ENCODE measurements around the gene IVD.

IVD gene

GRCh38 chr15:40420071-40420713, 14.6 kb downstream of the IVD start:
- Histone ChIP-seq H3K27me3 (ENCODE audit: insufficient read depth, low read depth, severe bottlenecking) (no peaks in the 10 kb centered on the region), H3K36me3 (peaks cover 29% of the 10 kb centered on the region), H3K4me3 (ENCODE audit: low read depth, low read length) (no peak overlapping the region), H3K27ac (peak overlapping the region; percentile 85), H3K9me3 (ENCODE audit: severe bottlenecking) (no peaks in the 10 kb centered on the region)
- no peak for DNase-seq
- no peak for TF ChIP-seq CTCF (IDR thresholded peaks at IDR 0.05; ENCODE audit: low read depth, low read length)

- H3K9me3 ChIP-seq (ENCODE audit: severe bottlenecking) = no peaks in the 10 kb centered on the region
- no peak for TF ChIP-seq CTCF (IDR thresholded peaks at IDR 0.05; ENCODE audit: low read depth, low read length)
- no peak for DNase-seq
- no peak overlapping the region for H3K4me3 ChIP-seq (ENCODE audit: low read depth, low read length)
- H3K27me3 ChIP-seq (ENCODE audit: insufficient read depth, low read depth, severe bottlenecking) = no peaks in the 10 kb centered on the region
- peak overlapping the region; percentile 85 for H3K27ac ChIP-seq
- peaks cover 23% of the 10 kb centered on the region for H3K36me3 ChIP-seq
Observed at GRCh38 chr15:40420793-40421192, 15.2 kb downstream of the IVD start.

GRCh38 chr15:40421246-40422157, 15.9 kb downstream of the IVD start:
- TF ChIP-seq CTCF (IDR thresholded peaks at IDR 0.05; ENCODE audit: low read depth, low read length) = peak; percentile 94
- H3K4me3 ChIP-seq (ENCODE audit: low read depth, low read length) = peak overlapping the region; percentile 29
- H3K27me3 ChIP-seq (ENCODE audit: insufficient read depth, low read depth, severe bottlenecking) = no peaks in the 10 kb centered on the region
- peaks cover 16% of the 10 kb centered on the region for H3K36me3 ChIP-seq
- no peaks in the 10 kb centered on the region for H3K9me3 ChIP-seq (ENCODE audit: severe bottlenecking)
- peak; percentile 91 for DNase-seq
- peak overlapping the region; percentile 85 for H3K27ac ChIP-seq

GRCh38 chr15:40424483-40425115, 19.0 kb downstream of the IVD start:
- no peak for TF ChIP-seq CTCF (IDR thresholded peaks at IDR 0.05; ENCODE audit: low read depth, low read length)
- Histone ChIP-seq H3K36me3 (no peaks in the 10 kb centered on the region; the same call in 1 of the 2 replicates), H3K27ac (no peak overlapping the region), H3K9me3 (ENCODE audit: severe bottlenecking) (no peaks in the 10 kb centered on the region), H3K4me3 (ENCODE audit: low read depth, low read length) (no peak overlapping the region), H3K27me3 (ENCODE audit: insufficient read depth, low read depth, severe bottlenecking) (no peaks in the 10 kb centered on the region)
- no peak for DNase-seq

DNA sequence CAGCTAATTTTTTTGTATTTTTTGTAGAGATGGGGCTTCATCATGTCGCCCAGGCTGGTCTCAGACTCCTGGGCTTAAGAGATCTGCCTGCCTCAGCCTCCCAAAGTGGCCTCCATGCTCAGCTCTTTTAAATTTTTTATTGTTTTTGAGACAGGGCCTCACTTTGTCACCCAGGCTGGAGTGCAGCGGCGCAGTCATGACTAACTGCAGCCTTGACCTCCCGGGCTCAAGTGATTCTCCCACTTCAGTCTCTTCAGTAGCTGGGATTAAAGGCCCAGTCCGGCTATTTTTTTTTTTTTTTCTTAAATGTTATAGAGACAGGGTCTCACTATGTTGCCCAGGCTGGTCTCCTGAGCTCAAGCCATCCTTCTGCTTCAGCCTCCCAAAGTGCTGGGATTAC, 20.1 kb downstream of the IVD start:
- no peaks in the 10 kb centered on the region for H3K27me3 ChIP-seq (ENCODE audit: insufficient read depth, low read depth, severe bottlenecking)
- H3K27ac ChIP-seq = no peak overlapping the region
- no peak for DNase-seq
- no peaks in the 10 kb centered on the region; the same call in 1 of the 2 replicates for H3K36me3 ChIP-seq
- H3K9me3 ChIP-seq (ENCODE audit: severe bottlenecking) = no peaks in the 10 kb centered on the region
- H3K4me3 ChIP-seq (ENCODE audit: low read depth, low read length) = no peak overlapping the region
- no peak for TF ChIP-seq CTCF (IDR thresholded peaks at IDR 0.05; ENCODE audit: low read depth, low read length)

All from WERI-Rb-1 (cell line).